Stimulated activated effector memory CD8-positive, alpha-beta T cell treated with anti-CD3 and anti-CD28 coated beads, Interleukin-12 subunit alpha, Interleukin-12 subunit beta, amount 100 ng/mL, for 72 hours (primary cell): ENCODE data around the gene COPS6.
A peak's percentile ranks its signal among the peaks of the same experiment; 100 is the strongest.

Experiments
- ATAC-seq: fragments of 150-1000 bp; cut with Tn5 transposase; 2 replicates; pipeline ENCODE4 v1.10.0; 2021
- DNase-seq, 2 donors: peaks; one replicate each; pipeline ENCODE4 v3.0.0; 2021 to 2022; ENCODE audit warnings: low spot score in 2 of 2
- H3K27ac Mint-ChIP-seq: one replicate; pipeline ENCODE4 v1.8.0; 2022; ENCODE audit warnings: mild to moderate bottlenecking, mixed read lengths
- H3K36me3 Mint-ChIP-seq: one replicate; pipeline ENCODE4 v1.8.0; 2022; ENCODE audit warnings: mild to moderate bottlenecking, mixed read lengths
- H3K4me1 Mint-ChIP-seq: one replicate; pipeline ENCODE4 v1.8.0; 2022; ENCODE audit warnings: mixed read lengths
- H3K4me3 Mint-ChIP-seq: one replicate; pipeline ENCODE4 v1.8.0; 2022; ENCODE audit warnings: mild to moderate bottlenecking, mixed read lengths
- H3K9me3 Mint-ChIP-seq: one replicate; pipeline ENCODE4 v1.8.0; 2022; ENCODE audit warnings: mixed read lengths

COPS6 gene

DNA sequence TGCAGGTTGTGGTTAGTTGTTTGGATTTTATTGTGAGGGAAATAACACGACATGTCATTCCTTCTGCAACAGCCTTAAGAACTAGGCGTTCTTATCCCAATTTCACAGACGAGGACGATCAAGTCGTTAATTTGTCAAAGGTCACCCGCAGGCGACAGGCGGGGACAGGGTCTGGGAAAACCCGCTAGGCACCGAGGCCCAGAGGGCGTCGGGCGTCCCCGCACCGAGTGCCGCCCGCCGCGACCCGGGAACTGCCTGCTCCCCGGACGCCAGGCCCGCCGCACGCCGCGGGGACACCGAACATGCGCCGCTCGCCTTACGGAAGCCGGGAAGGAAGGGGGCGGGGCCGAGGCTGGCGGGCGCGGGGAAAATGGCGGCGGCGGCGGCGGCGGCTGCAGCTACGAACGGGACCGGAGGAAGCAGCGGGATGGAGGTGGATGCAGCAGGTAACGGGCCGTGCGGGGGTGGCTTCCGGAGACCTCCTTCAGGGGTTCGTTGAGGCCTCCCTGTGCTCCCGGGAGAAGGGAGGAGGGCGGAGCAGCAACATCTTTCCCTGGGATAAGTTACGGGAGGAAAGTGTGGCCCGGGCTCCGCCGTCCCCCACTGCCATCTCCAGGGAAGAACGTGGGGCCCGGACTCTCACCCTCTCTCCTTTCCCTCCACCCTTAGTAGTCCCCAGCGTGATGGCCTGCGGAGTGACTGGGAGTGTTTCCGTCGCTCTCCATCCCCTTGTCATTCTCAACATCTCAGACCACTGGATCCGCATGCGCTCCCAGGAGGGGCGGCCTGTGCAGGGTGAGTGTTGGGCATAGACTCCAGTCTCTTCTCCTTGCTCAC is at the start of gene COPS6:
Gene COPS6 (plus strand): TSS at position 349 of the 837 bp plus-strand sequence. CDS start 22 bp downstream, at position 371.
- Mint-ChIP-seq H3K36me3 (peaks cover 65% of the 10 kb centered on the region), H3K4me3 (peak within 1 kb of the TSS; percentile 87), H3K9me3 (no peaks in the 10 kb centered on the region), H3K4me1 (peaks cover 30% of the 10 kb centered on the region), H3K27ac (peak within 1 kb of the TSS; percentile 91)
- DNase-seq (peak; percentile 90 to 93), ATAC-seq (peak; percentile 73)

DNA sequence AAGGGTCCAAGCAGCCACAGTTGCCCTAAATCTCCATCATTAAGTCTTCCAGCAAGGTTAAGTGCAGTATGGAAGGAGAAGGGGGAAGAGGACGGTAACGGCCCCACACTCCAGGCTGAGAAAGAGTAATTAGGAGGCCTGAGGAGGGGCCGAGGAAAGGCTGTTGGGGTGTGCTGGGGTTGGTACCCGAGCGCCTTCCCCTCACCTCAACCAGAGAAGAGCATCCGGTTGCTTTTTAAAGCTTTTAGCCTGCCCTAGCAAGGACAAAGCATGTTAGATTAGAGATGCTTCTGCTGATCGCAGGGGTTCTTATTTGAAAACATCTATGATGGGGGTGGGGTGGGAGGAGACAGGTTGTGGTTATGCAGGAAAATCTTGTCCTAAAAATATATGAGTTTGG is 48.2 kb upstream of the COPS6 start:
- ATAC-seq (no peak), DNase-seq (no peak)
- no peaks in the 10 kb centered on the region for H3K4me1 Mint-ChIP-seq
- peaks cover 24% of the 10 kb centered on the region for H3K36me3 Mint-ChIP-seq
- H3K27ac Mint-ChIP-seq, result peak overlapping the region; percentile 23
- H3K9me3 Mint-ChIP-seq, result no peaks in the 10 kb centered on the region
- H3K4me3 Mint-ChIP-seq, result no peak overlapping the region

DNA sequence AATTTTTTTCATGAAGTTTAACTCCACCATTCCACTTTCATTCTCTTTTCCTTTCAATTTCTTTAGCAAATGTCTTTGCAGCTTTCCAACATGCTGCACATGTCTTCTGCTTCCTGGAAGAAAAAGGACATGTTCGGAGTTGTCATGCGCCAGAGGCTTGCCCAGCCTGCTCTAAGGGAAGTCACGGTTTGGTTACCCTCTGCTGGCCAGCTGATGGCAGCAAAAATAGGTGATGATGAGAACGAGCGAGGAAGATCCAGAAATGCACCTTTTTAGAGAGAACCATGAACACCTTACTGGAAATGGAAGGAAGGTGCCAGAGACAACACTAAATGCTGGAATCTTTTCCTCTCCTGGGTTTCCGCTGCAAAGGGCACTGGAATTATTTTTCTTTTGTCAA is 44.1 kb upstream of the COPS6 start:
- no peak overlapping the region for H3K4me3 Mint-ChIP-seq
- H3K4me1 Mint-ChIP-seq, result no peaks in the 10 kb centered on the region
- DNase-seq (no peak), ATAC-seq (no peak)
- no peaks in the 10 kb centered on the region for H3K36me3 Mint-ChIP-seq
- H3K9me3 Mint-ChIP-seq, result no peaks in the 10 kb centered on the region
- no peak overlapping the region for H3K27ac Mint-ChIP-seq

DNA sequence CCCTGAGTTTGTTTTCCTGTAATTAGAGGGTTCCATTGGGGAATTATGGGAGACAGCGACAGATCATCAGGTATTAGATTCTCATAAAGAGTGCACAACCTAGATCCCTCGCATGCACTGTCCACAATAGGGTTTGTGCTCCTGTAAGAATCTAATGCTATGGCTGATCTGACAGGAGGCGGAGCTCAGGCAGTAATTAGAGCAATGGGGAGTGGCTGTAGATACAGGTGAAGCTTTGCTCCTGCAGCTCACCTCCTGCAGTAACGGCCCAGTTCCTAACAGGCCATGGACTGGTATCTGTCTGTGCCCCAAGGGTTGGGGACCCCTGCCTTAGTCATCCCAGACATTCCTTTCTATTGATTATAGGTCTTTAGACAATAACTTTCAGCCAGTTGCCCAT is 40.1 kb upstream of the COPS6 start:
- Mint-ChIP-seq H3K27ac (peak overlapping the region; percentile 60), H3K4me3 (peak overlapping the region; percentile 78), H3K9me3 (no peaks in the 10 kb centered on the region), H3K36me3 (no peaks in the 10 kb centered on the region), H3K4me1 (peaks cover 9% of the 10 kb centered on the region)
- ATAC-seq, result no peak
- DNase-seq, result no peak

DNA sequence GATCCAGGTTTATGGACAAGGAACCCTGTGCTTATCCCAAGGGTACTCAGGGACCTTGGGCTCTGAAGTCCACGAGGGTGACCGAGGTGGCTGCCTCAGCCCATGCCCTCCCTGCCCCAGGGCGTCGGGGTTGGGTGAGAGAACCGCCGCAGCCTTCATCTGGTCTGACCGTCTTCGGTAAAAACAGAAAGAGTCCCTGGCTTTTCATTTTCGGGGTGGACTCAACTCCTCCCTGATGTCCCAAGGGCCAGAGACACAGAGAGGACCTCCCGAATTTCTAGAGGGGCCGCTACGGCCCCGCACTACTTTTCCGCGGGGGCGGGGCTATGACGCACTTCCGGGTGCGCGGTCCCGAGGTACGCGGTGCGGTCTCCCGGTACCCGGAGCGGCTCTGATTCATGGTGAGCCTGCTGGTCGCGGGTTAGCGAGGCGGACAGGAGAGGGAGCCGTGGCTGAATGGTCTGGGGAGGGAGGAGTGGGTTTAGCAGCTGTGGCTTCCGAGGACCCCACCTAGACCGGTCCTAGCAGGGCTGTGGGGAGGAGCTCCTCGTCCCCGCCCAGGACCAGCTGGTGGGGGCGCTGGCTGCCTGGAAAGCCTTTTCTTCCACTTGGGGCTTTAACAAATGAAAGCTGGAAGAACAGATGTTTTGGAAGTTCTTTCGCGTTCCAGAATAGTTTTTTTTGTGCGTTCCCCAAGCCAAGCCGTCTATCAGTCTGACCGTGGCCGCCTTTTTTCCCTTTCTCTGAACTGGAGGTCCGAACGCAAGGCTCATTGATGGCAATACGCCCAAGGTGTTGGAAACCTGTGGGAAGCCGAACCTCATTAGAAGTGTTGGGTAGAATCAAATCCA is 39.1 kb upstream of the COPS6 start, which contains the start of gene ZSCAN21:
Gene ZSCAN21 (plus strand): TSS at position 334 of the 851 bp plus-strand sequence. CDS start 7,233 bp downstream, outside the sequence.
- no peaks in the 10 kb centered on the region for H3K9me3 Mint-ChIP-seq
- peak; percentile 96 for ATAC-seq
- H3K4me3 Mint-ChIP-seq, result peak within 1 kb of the TSS; percentile 78
- peaks cover 9% of the 10 kb centered on the region for H3K4me1 Mint-ChIP-seq
- peak; percentile 79 to 93 for DNase-seq
- H3K36me3 Mint-ChIP-seq, result no peaks in the 10 kb centered on the region
- peak within 1 kb of the TSS; percentile 89 for H3K27ac Mint-ChIP-seq

DNA sequence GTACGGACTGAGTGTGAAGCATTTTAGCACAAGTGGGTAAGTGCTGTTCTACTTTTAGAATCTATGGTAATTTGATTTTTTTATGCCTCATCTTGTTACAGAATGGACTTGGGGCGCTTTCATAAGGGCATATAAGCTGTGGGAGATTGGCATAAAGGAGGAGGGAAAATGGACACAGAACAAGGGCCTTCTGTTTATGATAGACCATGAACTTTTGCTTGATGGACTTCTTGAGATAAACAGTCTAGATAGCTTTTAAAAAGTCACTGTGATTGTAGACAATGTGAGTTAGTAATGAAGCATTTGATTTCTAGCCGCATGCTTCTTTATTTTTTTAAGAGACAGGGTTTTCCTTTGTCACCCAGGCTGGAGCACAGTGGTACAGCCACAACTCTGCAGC is 37.2 kb upstream of the COPS6 start:
- H3K36me3 Mint-ChIP-seq, result no peaks in the 10 kb centered on the region
- DNase-seq (no peak), ATAC-seq (no peak)
- H3K9me3 Mint-ChIP-seq, result no peaks in the 10 kb centered on the region
- no peak overlapping the region for H3K27ac Mint-ChIP-seq
- H3K4me1 Mint-ChIP-seq, result peaks cover 9% of the 10 kb centered on the region
- H3K4me3 Mint-ChIP-seq, result peak overlapping the region; percentile 18

DNA sequence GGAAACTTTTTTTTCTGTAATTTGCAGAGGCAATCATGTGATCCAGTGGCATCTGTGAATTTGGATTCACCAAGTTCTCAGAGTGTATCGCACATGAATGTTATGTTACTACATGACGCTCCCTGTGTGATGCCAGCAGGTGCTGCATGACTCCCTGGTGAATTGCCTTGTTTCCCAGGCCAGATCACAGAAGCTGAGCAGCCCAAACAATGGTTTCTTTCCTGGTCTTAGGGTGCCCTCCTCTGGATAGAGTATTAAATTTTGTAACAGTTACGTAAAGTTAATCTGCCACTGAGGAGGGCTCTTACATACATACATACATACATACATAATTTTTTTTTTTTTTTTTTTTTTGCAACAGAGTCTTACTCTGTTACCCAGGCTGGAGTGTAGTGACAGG is 35.6 kb upstream of the COPS6 start:
- Mint-ChIP-seq H3K27ac (no peak overlapping the region), H3K9me3 (no peaks in the 10 kb centered on the region), H3K4me3 (no peak overlapping the region), H3K36me3 (peaks cover 9% of the 10 kb centered on the region), H3K4me1 (peaks cover 9% of the 10 kb centered on the region)
- ATAC-seq, result peak; percentile 34
- peak in 1 of 2 donors; percentile 5 for DNase-seq

DNA sequence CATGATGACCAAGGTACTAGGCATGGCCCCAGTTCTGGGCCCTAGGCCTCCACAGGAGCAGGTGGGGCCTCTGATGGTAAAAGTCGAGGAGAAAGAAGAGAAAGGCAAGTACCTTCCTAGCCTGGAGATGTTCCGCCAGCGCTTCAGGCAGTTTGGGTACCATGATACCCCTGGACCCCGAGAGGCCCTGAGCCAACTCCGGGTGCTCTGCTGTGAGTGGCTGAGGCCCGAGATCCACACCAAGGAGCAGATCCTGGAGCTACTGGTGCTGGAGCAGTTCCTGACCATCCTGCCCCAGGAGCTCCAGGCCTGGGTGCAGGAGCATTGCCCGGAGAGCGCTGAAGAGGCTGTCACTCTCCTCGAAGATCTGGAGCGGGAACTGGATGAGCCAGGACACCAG is 31.8 kb upstream of the COPS6 start:
- no peak overlapping the region for H3K27ac Mint-ChIP-seq
- ATAC-seq, result no peak

DNA sequence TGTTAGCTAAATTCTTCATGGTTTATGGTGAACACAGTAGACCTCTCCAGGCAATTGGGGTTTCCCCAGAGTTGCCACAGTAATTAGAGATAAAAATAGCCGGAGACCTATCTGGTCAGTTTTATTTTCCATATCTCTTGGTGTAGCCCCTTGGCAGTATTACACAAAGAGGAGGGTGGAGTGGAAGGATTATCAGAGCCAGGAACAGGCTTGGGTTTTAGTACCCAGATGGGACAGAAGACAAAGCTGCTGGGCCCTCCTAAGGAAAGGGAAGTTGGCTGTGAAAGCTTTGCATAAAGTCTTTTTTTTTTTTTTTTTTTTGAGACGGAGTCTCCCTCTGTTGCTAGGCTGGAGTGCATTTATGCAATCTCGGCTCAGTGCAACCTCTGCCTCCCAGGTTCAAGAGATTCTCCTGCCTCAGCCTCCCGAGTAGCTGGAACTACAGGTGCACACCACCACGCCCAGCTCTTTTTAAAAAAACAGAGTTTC is 29.5 kb upstream of the COPS6 start:
- DNase-seq (no peak), ATAC-seq (no peak)
- Mint-ChIP-seq H3K27ac (peak overlapping the region; percentile 41), H3K9me3 (no peaks in the 10 kb centered on the region), H3K36me3 (peaks cover 62% of the 10 kb centered on the region), H3K4me3 (no peak overlapping the region), H3K4me1 (no peaks in the 10 kb centered on the region)

More for the DNA sequence above, 31.8 kb upstream of the COPS6 start:
- peaks cover 44% of the 10 kb centered on the region for H3K36me3 Mint-ChIP-seq
- H3K9me3 Mint-ChIP-seq, result no peaks in the 10 kb centered on the region
- H3K4me1 Mint-ChIP-seq, result no peaks in the 10 kb centered on the region
- DNase-seq, result no peak
- no peak overlapping the region for H3K4me3 Mint-ChIP-seq

DNA sequence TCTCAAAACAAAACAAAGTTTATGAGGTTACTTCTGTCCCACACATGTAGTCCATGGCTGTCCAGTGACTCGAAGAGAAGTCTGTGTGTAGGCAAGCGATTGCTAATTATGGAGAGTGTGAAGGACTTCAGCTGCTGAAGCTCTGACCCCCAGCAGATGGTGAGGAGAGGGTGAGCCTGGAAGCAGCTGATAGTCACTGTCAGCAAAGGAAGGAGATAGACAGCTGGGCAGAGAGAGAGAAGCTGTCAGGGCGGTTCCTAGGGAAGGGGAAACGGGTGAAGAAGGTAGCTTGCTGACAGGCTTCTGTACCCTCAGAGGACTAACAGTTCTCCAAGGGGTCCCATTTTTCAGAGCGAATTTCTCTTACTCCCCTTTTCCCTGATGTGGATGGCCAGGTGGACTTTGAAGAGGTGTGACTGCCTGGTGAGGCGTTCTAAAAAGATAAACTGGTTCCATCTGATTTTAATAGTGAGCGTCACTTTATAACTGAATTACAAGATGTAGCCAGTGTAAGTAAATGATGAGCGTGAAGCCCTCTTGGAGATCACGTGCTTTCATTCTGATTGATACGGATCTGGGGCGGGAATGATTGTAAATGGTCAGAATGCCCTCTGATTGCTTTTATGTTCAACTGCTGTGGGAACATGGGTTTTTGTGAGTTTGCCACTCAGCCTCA is 27.1 kb upstream of the COPS6 start:
- ATAC-seq (no peak), DNase-seq (no peak)
- no peak overlapping the region for H3K4me3 Mint-ChIP-seq
- peaks cover 71% of the 10 kb centered on the region for H3K36me3 Mint-ChIP-seq
- no peaks in the 10 kb centered on the region for H3K4me1 Mint-ChIP-seq
- no peaks in the 10 kb centered on the region for H3K9me3 Mint-ChIP-seq
- H3K27ac Mint-ChIP-seq, result peak overlapping the region; percentile 37

DNA sequence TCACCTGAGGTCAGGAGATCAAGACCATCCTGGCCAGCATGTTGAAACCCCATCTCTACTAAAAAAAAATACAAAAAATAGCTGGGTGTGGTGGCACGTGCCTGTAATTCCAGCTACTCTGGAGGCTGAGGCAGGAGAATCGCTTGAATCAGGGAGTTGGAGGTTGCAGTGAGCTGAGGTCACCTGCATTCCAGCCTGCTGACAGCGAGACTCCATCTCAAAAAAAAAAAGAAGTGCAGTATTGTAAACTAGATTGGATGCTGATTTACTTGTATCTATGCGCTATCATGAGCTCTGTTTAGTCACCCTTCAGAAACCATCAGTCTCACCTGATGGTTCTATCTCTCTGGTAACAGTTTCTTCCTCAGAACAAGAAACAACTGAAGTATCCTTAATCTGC is 25.4 kb upstream of the COPS6 start:
- H3K4me3 Mint-ChIP-seq, result no peak overlapping the region

DNA sequence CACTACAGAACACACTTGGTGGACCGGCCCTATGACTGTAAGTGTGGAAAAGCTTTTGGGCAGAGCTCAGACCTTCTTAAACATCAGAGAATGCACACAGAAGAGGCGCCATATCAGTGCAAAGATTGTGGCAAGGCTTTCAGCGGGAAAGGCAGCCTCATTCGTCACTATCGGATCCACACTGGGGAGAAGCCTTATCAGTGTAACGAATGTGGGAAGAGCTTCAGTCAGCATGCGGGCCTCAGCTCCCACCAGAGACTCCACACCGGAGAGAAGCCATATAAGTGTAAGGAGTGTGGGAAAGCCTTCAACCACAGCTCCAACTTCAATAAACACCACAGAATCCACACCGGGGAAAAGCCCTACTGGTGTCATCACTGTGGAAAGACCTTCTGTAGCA is 24.6 kb upstream of the COPS6 start:
- Mint-ChIP-seq H3K27ac (no peak overlapping the region), H3K9me3 (no peaks in the 10 kb centered on the region), H3K36me3 (peaks cover 52% of the 10 kb centered on the region), H3K4me3 (no peak overlapping the region), H3K4me1 (no peaks in the 10 kb centered on the region)
- ATAC-seq (no peak), DNase-seq (no peak)

More for the DNA sequence above, 25.4 kb upstream of the COPS6 start:
- Mint-ChIP-seq H3K36me3 (peaks cover 60% of the 10 kb centered on the region), H3K4me1 (no peaks in the 10 kb centered on the region), H3K9me3 (no peaks in the 10 kb centered on the region), H3K27ac (no peak overlapping the region)
- no peak for ATAC-seq
- DNase-seq, result no peak

DNA sequence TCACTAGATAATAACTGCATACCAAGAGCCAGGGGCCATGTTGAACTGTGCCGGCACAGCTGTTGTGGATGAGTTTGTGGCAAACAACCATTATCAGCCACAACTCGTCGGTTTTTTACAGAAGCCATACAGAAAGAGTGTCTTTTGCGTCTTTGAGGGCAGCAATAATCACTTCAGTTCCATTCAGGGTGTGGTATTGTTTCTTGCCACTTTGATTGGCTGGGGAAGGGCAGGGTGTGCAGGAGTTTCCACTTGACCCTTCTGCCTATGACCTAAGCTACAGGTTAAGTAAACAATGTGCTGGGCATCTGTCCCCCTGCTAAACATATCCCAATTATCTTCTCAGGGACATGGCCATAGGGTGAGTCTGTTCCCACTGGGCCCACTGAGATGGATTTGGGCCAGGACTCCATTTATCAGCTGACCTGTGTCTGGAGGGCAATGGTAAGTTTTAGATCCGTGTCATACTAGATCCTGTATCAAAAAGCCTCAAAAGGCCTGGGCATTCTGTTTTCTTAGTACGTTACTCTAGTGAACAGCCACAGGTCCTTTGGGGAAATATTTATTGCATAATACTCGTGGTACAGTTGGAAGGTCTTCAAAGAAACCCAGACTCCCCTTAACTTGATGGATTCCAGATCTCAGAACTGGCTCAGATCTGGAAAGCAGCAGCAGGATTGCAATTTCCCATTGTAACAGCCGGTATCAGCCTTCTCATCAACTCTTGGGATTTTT is 23.1 kb upstream of the COPS6 start:
- Mint-ChIP-seq H3K4me3 (no peak overlapping the region), H3K4me1 (no peaks in the 10 kb centered on the region), H3K27ac (no peak overlapping the region), H3K36me3 (peaks cover 55% of the 10 kb centered on the region), H3K9me3 (peaks cover 2% of the 10 kb centered on the region)
- DNase-seq (no peak), ATAC-seq (no peak)

DNA sequence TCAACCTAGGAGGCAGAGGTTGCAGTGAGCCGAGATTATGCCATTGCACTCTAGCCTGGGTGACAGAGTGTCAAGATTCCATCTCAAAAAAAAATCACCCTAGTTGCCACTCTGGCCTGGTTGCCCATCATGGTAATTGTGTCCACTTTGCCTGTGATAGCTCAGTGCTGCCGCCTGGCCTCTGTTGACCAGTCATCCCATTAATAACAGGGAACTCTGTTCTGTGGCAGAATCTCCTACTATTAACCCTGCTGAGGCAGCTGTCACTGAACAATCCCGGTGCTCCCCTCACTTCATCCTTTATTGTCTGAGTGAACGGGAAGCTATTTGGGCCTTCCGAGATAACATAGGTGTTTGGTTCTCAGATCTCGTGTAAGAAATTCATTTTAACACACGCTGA is 21.8 kb upstream of the COPS6 start:
- Mint-ChIP-seq H3K4me3 (no peak overlapping the region), H3K4me1 (no peaks in the 10 kb centered on the region), H3K36me3 (peaks cover 55% of the 10 kb centered on the region), H3K27ac (no peak overlapping the region), H3K9me3 (peaks cover 12% of the 10 kb centered on the region)
- ATAC-seq, result no peak
- no peak for DNase-seq
